ENCODE measurements around the gene STRIT1.

STRIT1 gene

GRCh38 chr3:155313916-155314315, 20.4 kb upstream of the STRIT1 start (continued):
- TF ChIP-seq, protein P1, sequence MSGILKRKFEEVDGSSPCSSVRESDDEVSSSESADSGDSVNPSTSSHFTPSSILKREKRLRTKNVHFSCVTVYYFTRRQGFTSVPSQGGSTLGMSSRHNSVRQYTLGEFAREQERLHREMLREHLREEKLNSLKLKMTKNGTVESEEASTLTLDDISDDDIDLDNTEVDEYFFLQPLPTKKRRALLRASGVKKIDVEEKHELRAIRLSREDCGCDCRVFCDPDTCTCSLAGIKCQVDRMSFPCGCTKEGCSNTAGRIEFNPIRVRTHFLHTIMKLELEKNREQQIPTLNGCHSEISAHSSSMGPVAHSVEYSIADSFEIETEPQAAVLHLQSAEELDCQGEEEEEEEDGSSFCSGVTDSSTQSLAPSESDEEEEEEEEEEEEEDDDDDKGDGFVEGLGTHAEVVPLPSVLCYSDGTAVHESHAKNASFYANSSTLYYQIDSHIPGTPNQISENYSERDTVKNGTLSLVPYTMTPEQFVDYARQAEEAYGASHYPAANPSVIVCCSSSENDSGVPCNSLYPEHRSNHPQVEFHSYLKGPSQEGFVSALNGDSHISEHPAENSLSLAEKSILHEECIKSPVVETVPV (CRISPR knock-in tag; IDR thresholded peaks at IDR 0.05), result no peak
- TF ChIP-seq RARB (CRISPR knock-in tag; IDR thresholded peaks at IDR 0.05) (no peak), ESRRG (CRISPR knock-in tag; IDR thresholded peaks at IDR 0.05) (no peak), ARNTL (CRISPR knock-in tag; IDR thresholded peaks at IDR 0.05; ENCODE audit: borderline replicate concordance, low read depth) (no peak), BACH2 (CRISPR knock-in tag; IDR thresholded peaks at IDR 0.05; ENCODE audit: borderline replicate concordance) (no peak), ZFP30 (CRISPR knock-in tag; IDR thresholded peaks at IDR 0.05) (no peak), SNAI2 (CRISPR knock-in tag; IDR thresholded peaks at IDR 0.05) (no peak), ZNF8 (CRISPR knock-in tag; IDR thresholded peaks at IDR 0.05) (no peak), ISL1 (CRISPR knock-in tag; IDR thresholded peaks at IDR 0.05) (no peak), ZFP3 (CRISPR knock-in tag; IDR thresholded peaks at IDR 0.05) (no peak), PATZ1 (CRISPR knock-in tag; IDR thresholded peaks at IDR 0.05; ENCODE audit: borderline replicate concordance) (no peak)
- TF ChIP-seq, protein P2, sequence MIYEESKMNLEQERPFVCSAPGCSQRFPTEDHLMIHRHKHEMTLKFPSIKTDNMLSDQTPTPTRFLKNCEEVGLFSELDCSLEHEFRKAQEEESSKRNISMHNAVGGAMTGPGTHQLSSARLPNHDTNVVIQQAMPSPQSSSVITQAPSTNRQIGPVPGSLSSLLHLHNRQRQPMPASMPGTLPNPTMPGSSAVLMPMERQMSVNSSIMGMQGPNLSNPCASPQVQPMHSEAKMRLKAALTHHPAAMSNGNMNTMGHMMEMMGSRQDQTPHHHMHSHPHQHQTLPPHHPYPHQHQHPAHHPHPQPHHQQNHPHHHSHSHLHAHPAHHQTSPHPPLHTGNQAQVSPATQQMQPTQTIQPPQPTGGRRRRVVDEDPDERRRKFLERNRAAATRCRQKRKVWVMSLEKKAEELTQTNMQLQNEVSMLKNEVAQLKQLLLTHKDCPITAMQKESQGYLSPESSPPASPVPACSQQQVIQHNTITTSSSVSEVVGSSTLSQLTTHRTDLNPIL (CRISPR knock-in tag; IDR thresholded peaks at IDR 0.05; ENCODE audit: low read depth), result no peak

DNA sequence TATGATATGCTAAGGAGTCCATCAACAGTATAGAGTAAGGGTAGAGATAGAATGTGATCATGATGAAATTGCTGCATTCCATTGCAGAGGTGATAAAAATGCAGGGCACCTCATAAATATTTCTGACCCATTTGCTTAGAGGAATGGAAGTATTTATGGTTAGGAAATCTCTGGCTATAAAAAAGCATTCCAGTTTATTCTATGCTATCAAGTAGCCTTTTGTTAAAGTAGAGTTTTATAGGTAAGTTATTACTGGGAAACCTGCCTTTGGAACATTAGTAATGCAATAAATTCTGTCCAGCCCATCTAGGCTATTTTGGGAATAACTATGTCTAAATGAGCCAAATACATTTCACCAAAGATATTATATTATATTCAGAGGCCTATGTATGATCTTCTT, 19.8 kb upstream of the STRIT1 start:
- no peak for TF ChIP-seq TCF4 (CRISPR knock-in tag; IDR thresholded peaks at IDR 0.05; ENCODE audit: borderline replicate concordance)
- TF ChIP-seq ZFP30 (CRISPR knock-in tag; IDR thresholded peaks at IDR 0.05), result no peak
- TF ChIP-seq ZFP3 (CRISPR knock-in tag; IDR thresholded peaks at IDR 0.05), result no peak
- TF ChIP-seq, protein P2 (CRISPR knock-in tag; IDR thresholded peaks at IDR 0.05; ENCODE audit: low read depth), result no peak
- TF ChIP-seq BACH2 (CRISPR knock-in tag; IDR thresholded peaks at IDR 0.05; ENCODE audit: borderline replicate concordance), result no peak
- no peak for TF ChIP-seq OSR1 (CRISPR knock-in tag; IDR thresholded peaks at IDR 0.05)
- TF ChIP-seq SNAI2 (CRISPR knock-in tag; IDR thresholded peaks at IDR 0.05), result no peak
- TF ChIP-seq ESRRG (CRISPR knock-in tag; IDR thresholded peaks at IDR 0.05), result no peak
- TF ChIP-seq GLIS3 (CRISPR knock-in tag; IDR thresholded peaks at IDR 0.05), result no peak
- no peak for TF ChIP-seq ZC3H10 (CRISPR knock-in tag; IDR thresholded peaks at IDR 0.05)
- TF ChIP-seq RARB (CRISPR knock-in tag; IDR thresholded peaks at IDR 0.05), result no peak
- TF ChIP-seq ARNTL (CRISPR knock-in tag; IDR thresholded peaks at IDR 0.05; ENCODE audit: borderline replicate concordance, low read depth), result no peak
- TF ChIP-seq CSDC2 (CRISPR knock-in tag; IDR thresholded peaks at IDR 0.05), result no peak
- no peak for TF ChIP-seq ISL1 (CRISPR knock-in tag; IDR thresholded peaks at IDR 0.05)
- no peak for TF ChIP-seq ZNF565 (CRISPR knock-in tag; conservative IDR thresholded peaks at IDR 0.05; ENCODE audit: low read depth)
- TF ChIP-seq, protein P1 (CRISPR knock-in tag; IDR thresholded peaks at IDR 0.05), result no peak
- no peak for TF ChIP-seq PATZ1 (CRISPR knock-in tag; IDR thresholded peaks at IDR 0.05; ENCODE audit: borderline replicate concordance)
- no peak for TF ChIP-seq ZNF8 (CRISPR knock-in tag; IDR thresholded peaks at IDR 0.05)
- peak; percentile 41 for ATAC-seq

- TF ChIP-seq SNAI2 (CRISPR knock-in tag; IDR thresholded peaks at IDR 0.05) (no peak), ARNTL (CRISPR knock-in tag; IDR thresholded peaks at IDR 0.05; ENCODE audit: borderline replicate concordance, low read depth) (no peak), CSDC2 (CRISPR knock-in tag; IDR thresholded peaks at IDR 0.05) (no peak)
- ATAC-seq, result no peak
Observed at GRCh38 chr3:155312781-155313180, 19.3 kb upstream of the STRIT1 start.
